Left lung (tissue), 10 donors: Measurements from ENCODE around the gene PTPRT. TPM values are rescaled to one million over a fixed set of nuclear protein-coding genes. Genes with fewer than 3 reads are reported as not detected.

Experiments
- ATAC-seq: fragments of 200-7000 bp; cut with Tn5 transposase; one replicate; pipeline ENCODE4 v1.9.1; 2020; ENCODE audit warnings: moderate library complexity
- DNase-seq, 4 donors: peaks; one replicate each; pipeline ENCODE4 v3.0.0-alpha.2; 2013 to 2020
- H3K27ac ChIP-seq, 2 donors: fragments of 200-600 bp; sonication (generic) in 1 of 2; one replicate each; pipeline versions ENCODE4 v1.5.0 to v1.8.0; 2020 to 2021
- H3K27me3 ChIP-seq, 2 donors: fragments of 200-600 bp; sonication (generic) in 1 of 2; one replicate each; pipeline versions ENCODE4 v1.5.0 to v1.8.0; 2020 to 2021
- H3K36me3 ChIP-seq, 2 donors: fragments of 200-600 bp; sonication (generic) in 1 of 2; one replicate each; pipeline versions ENCODE4 v1.5.0 to v1.8.0; 2020 to 2021
- H3K4me1 ChIP-seq, 2 donors: fragments of 200-600 bp; one replicate each; pipeline ENCODE4 v1.8.0; 2021
- H3K4me3 ChIP-seq, 2 donors: fragments of 200-600 bp; sonication (generic) in 1 of 2; one replicate each; pipeline versions ENCODE4 v1.5.0 to v1.8.0; 2020 to 2021; ENCODE audit warnings: mild to moderate bottlenecking in 1 of 2
- H3K9me3 ChIP-seq, 2 donors: fragments of 200-600 bp; sonication (generic) in 1 of 2; one replicate each; pipeline versions ENCODE4 v1.5.0 to v1.8.0; 2020 to 2021
- CTCF ChIP-seq, 2 donors: fragments of 200-600 bp; sonication (generic) in 1 of 2; IDR thresholded peaks; one replicate each; pipeline versions ENCODE4 v1.5.0 to v1.8.0; 2021; ENCODE audit warnings: antibody characterized with exemption in 2 of 2
- intact Hi-C, 2 donors: fragments of 100-400 bp; cut with DNase I; formaldehyde crosslinking; loops; one replicate each; pipeline versions ENCODE4 v1.11.2 to v1.14.2; 2022
- polyA plus RNA-seq, 6 donors: library from polyadenylated mRNA; unstranded; fragments of 120-200 nt; gene quantifications; one replicate each; pipeline ENCODE4 v1.2.1, GENCODE V29; 2013; ENCODE audit not compliant: insufficient read length in 6 of 6
- total RNA-seq, 2 donors: library from RNA; stranded (reverse); fragmentation: NEBNext Ultra II Directional; extraction: Animal tissue kit (Norgen Biotek cat#: 25700); gene quantifications; one replicate each; pipeline ENCODE4 v1.2.1, GENCODE V29; 2021
- donor health status: DM: no; HTN: yes; CAD: no.
- donor health status: DM: no; HTN: no; CAD: no.

Gene PTPRT
- total and polyA plus RNA-seq, 8 donors: 0.15 to 2.9 (median 1.4) TPM

- ATAC-seq (peak; percentile 69), DNase-seq (no peak)
- no peaks in the 10 kb centered on the region for H3K27me3 ChIP-seq
- H3K4me3 ChIP-seq: no peak overlapping the region
- no peak overlapping the region for H3K27ac ChIP-seq
- no peaks in the 10 kb centered on the region for H3K4me1 ChIP-seq
- peaks cover 0 to 2% of the 10 kb centered on the region in 2 donors for H3K9me3 ChIP-seq
- intact Hi-C loops: no loop called here
- no peak for TF ChIP-seq CTCF (IDR thresholded peaks at IDR 0.05)
- no peaks in the 10 kb centered on the region for H3K36me3 ChIP-seq
Observed at GRCh38 chr20:42646250-42646649, 543.5 kb downstream of the PTPRT start.

GRCh38 chr20:42641886-42642285, 547.8 kb downstream of the PTPRT start:
- peak in 1 of 4 donors; percentile 10 for DNase-seq
- no peaks in the 10 kb centered on the region for H3K4me1 ChIP-seq
- H3K27ac ChIP-seq: no peak overlapping the region
- peaks cover 0 to 2% of the 10 kb centered on the region in 2 donors for H3K9me3 ChIP-seq
- ATAC-seq: peak; percentile 22
- H3K4me3 ChIP-seq: no peak overlapping the region
- no peaks in the 10 kb centered on the region for H3K27me3 ChIP-seq
- TF ChIP-seq CTCF (IDR thresholded peaks at IDR 0.05): no peak
- H3K36me3 ChIP-seq: no peaks in the 10 kb centered on the region
- intact Hi-C loops: no loop called here

- TF ChIP-seq CTCF (IDR thresholded peaks at IDR 0.05): no peak
- Histone ChIP-seq H3K4me1 (no peaks in the 10 kb centered on the region), H3K36me3 (no peaks in the 10 kb centered on the region), H3K4me3 (no peak overlapping the region), H3K27me3 (no peaks in the 10 kb centered on the region), H3K9me3 (peaks cover 0 to 2% of the 10 kb centered on the region in 2 donors), H3K27ac (no peak overlapping the region)
- no peak for DNase-seq
- intact Hi-C loops: no loop called here
- no peak for ATAC-seq
Observed at GRCh38 chr20:42639140-42639539, 550.6 kb downstream of the PTPRT start.

GRCh38 chr20:42635699-42636411, 553.9 kb downstream of the PTPRT start:
- H3K4me3 ChIP-seq: no peak overlapping the region
- peak in 2 of 4 donors; percentile 9 to 40 for DNase-seq
- peak overlapping the region in 1 of 2 donors; percentile 35 for H3K27ac ChIP-seq
- no peaks in the 10 kb centered on the region for H3K9me3 ChIP-seq
- H3K36me3 ChIP-seq: no peaks in the 10 kb centered on the region
- H3K27me3 ChIP-seq: no peaks in the 10 kb centered on the region
- no peaks in the 10 kb centered on the region for H3K4me1 ChIP-seq
- intact Hi-C loops: no loop called here
- peak; percentile 94 for ATAC-seq
- no peak for TF ChIP-seq CTCF (IDR thresholded peaks at IDR 0.05)

- H3K27me3 ChIP-seq: no peaks in the 10 kb centered on the region
- DNase-seq (no peak), ATAC-seq (no peak)
- no peak overlapping the region for H3K4me3 ChIP-seq
- no peak overlapping the region for H3K27ac ChIP-seq
- TF ChIP-seq CTCF (IDR thresholded peaks at IDR 0.05): no peak
- H3K4me1 ChIP-seq: no peaks in the 10 kb centered on the region
- no peaks in the 10 kb centered on the region for H3K9me3 ChIP-seq
- no peaks in the 10 kb centered on the region for H3K36me3 ChIP-seq
- intact Hi-C loops: no loop called here
Observed at GRCh38 chr20:42634156-42634555, 555.5 kb downstream of the PTPRT start.
